ENCODE measurements around the gene NUP50. TPM values are rescaled to one million over a fixed set of nuclear protein-coding genes. Genes with fewer than 3 reads are reported as not detected.

Gene NUP50
- total and polyA plus RNA-seq, 2 of the 13 experiments (the other 11 are each of a cell fraction or from before 2014, with no cell fraction given): 14.2 to 52.4 TPM

DNA sequence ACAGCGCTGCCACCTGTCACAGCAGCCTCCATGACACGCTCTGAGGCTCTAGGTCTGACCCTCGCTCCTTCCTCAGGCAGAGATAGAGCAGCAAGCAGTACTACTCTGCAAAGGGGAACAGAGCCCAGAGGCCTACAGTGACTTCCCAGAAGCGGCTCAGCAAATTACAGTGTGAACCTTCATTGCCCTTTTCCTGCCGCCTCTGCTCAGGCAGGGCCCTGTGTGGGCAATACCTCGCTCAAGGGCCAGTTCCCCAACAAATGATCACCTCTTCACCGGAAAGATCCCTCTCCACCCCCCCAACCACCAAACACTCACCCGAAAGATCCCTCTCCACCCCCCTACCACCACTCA is 64.7 kb downstream of the NUP50 start:
- no peak for ATAC-seq

DNA sequence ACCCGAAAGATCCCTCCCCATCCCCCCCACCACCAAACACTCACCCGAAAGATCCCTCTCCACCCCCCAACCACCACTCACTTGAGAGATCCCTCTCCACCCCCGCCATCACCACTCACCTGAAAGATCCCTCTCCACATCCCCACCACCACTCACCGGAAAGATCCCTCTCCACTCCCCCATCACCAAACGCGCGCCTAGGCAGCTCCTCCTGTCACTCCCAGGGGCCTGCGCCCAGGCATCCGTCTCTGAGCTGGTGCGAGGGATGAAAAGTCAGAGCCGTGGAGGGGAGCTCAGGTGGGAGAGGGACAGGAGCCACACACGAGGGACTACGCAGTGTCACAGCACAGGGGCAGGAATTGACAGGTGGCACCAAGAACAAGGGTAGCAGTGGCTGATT is 65.5 kb downstream of the NUP50 start:
- in situ Hi-C loops (cut with HindIII; ENCODE audit: extremely low pct_ligation_motif_present, low pct_unique_long_range_greater_than_20kb): no loop called here
- DNase-seq (ENCODE audit: low spot score): no peak
- CTCF ChIA-PET (ENCODE audit: low intra/inter-chr PET ratio, low total read pairs): no interaction called here

More for the DNA sequence above, 64.7 kb downstream of the NUP50 start:
- Histone ChIP-seq H2AFZ (ENCODE audit: low read length) (no peak overlapping the region), H3K9ac (ENCODE audit: insufficient read depth, low read depth, low read length) (no peak overlapping the region), H3K4me2 (ENCODE audit: low read depth, low read length) (no peak overlapping the region), H3K4me1 (ENCODE audit: insufficient read depth, low read length) (peaks cover 49% of the 10 kb centered on the region), H3K4me3 (replicated peaks in 1 of 3; ENCODE audit: insufficient read depth in 1 of 3, low read depth in 2 of 3, low read length in 3 of 3) (no peak overlapping the region), H3K27ac (ENCODE audit: extremely low read length, insufficient read depth, low read length) (no peak overlapping the region), H3K9me3 (ENCODE audit: low read length) (no peaks in the 10 kb centered on the region), H4K20me1 (ENCODE audit: insufficient read depth, low read length) (no peaks in the 10 kb centered on the region; the same call in 1 of the 2 replicates), H3K79me2 (ENCODE audit: insufficient read depth, low read length) (peaks cover 5% of the 10 kb centered on the region), H3K27me3 (ENCODE audit: control insufficient read depth in 1 of 2, insufficient read depth in 2 of 2, low read length in 2 of 2) (no peaks in the 10 kb centered on the region), H3K36me3 (replicated peaks in 1 of 2; ENCODE audit: control insufficient read depth in 1 of 2, insufficient read depth in 2 of 2, low read length in 2 of 2) (no peaks in the 10 kb centered on the region)
- intact Hi-C loops (cut with micrococcal nuclease; ENCODE audit: unreplicated experiment): no loop called here
- POLR2A ChIA-PET: no interaction called here
- no peak for TF ChIP-seq NCOA1 (CRISPR knock-in tag; IDR thresholded peaks at IDR 0.05)
- peak; percentile 73; the same call in 1 of the 2 replicates for TF ChIP-seq ZNF768 (CRISPR knock-in tag; IDR thresholded peaks at IDR 0.05)
- no peak for DNase-seq (ENCODE audit: low spot score)
- in situ Hi-C loops (cut with HindIII; ENCODE audit: extremely low pct_ligation_motif_present, low pct_unique_long_range_greater_than_20kb): no loop called here
- FAIRE-seq: no peak
- BruUV-seq (replicated peaks): no TSS peak
- CTCF ChIA-PET (ENCODE audit: low intra/inter-chr PET ratio, low total read pairs): no interaction called here
- WGBS (ENCODE audit: low lambda C conversion rate): 100% methylated on average over 7 of the region's 8 CpGs

More for the DNA sequence above, 65.5 kb downstream of the NUP50 start:
- Histone ChIP-seq H3K79me2 (ENCODE audit: insufficient read depth, low read length) (peaks cover 2% of the 10 kb centered on the region), H3K9ac (ENCODE audit: insufficient read depth, low read depth, low read length) (no peak overlapping the region), H3K4me3 (replicated peaks in 1 of 3; ENCODE audit: insufficient read depth in 1 of 3, low read depth in 2 of 3, low read length in 3 of 3) (no peak overlapping the region), H3K27me3 (ENCODE audit: control insufficient read depth in 1 of 2, insufficient read depth in 2 of 2, low read length in 2 of 2) (no peaks in the 10 kb centered on the region), H2AFZ (ENCODE audit: low read length) (no peak overlapping the region), H3K9me3 (ENCODE audit: low read length) (no peaks in the 10 kb centered on the region), H3K4me1 (ENCODE audit: insufficient read depth, low read length) (peaks cover 49% of the 10 kb centered on the region), H4K20me1 (ENCODE audit: insufficient read depth, low read length) (no peaks in the 10 kb centered on the region; the same call in 1 of the 2 replicates), H3K36me3 (replicated peaks in 1 of 2; ENCODE audit: control insufficient read depth in 1 of 2, insufficient read depth in 2 of 2, low read length in 2 of 2) (no peaks in the 10 kb centered on the region), H3K4me2 (ENCODE audit: low read depth, low read length) (no peak overlapping the region), H3K27ac (ENCODE audit: extremely low read length, insufficient read depth, low read length) (no peak overlapping the region)
- intact Hi-C loops (cut with micrococcal nuclease; ENCODE audit: unreplicated experiment): no loop called here
- BruUV-seq (replicated peaks): no TSS peak
- POLR2A ChIA-PET: no interaction called here
- ATAC-seq: no peak
- TF ChIP-seq ZFP36L2 (CRISPR knock-in tag; IDR thresholded peaks at IDR 0.05): no peak
- no peak for TF ChIP-seq KLF6 (CRISPR knock-in tag; IDR thresholded peaks at IDR 0.05)
- no peak for TF ChIP-seq SETDB1 (CRISPR knock-in tag; IDR thresholded peaks at IDR 0.05; ENCODE audit: borderline replicate concordance)
- WGBS (ENCODE audit: low lambda C conversion rate): 93% methylated on average over 12 of the region's 13 CpGs
- no peak for FAIRE-seq
